Activated naive CD8-positive, alpha-beta T cell (primary cell): ENCODE data around the gene RNMT.
"Not testable (repeated sequence)": the region's sequence is repeated elsewhere in the genome, so short reads cannot be mapped to it uniquely, and the experiment has no call there.

Experiments used
- H3K27ac Mint-ChIP-seq: one replicate; pipeline ENCODE4 v1.8.0; 2021; ENCODE audit warnings: mixed read lengths
- H3K27me3 Mint-ChIP-seq: one replicate; pipeline ENCODE4 v1.8.0; 2021; ENCODE audit warnings: mixed read lengths
- H3K36me3 Mint-ChIP-seq: one replicate; pipeline ENCODE4 v1.8.0; 2021; ENCODE audit warnings: mixed read lengths
- H3K4me1 Mint-ChIP-seq: one replicate; pipeline ENCODE4 v1.8.0; 2021; ENCODE audit warnings: low read depth, mixed read lengths
- H3K4me3 Mint-ChIP-seq: one replicate; pipeline ENCODE4 v1.8.0; 2021; ENCODE audit warnings: mild to moderate bottlenecking, mixed read lengths
- H3K9me3 Mint-ChIP-seq: one replicate; pipeline ENCODE4 v1.8.0; 2021; ENCODE audit warnings: low read depth, mixed read lengths

RNMT gene

GRCh38 chr18:13726232-13726971 lies at the start of gene RNMT, which contains the start of gene FAM210A:
TSS of gene RNMT (plus strand) at chr18:13726673. CDS start at chr18:13731518, 4,845 bp downstream.
TSS of gene FAM210A (minus strand) at chr18:13726558. CDS start at chr18:13682077, 44,481 bp downstream.
- peaks cover 70% of the 10 kb centered on the region for H3K4me1 Mint-ChIP-seq
- H3K27me3 Mint-ChIP-seq, result no peaks in the 10 kb centered on the region
- H3K36me3 Mint-ChIP-seq, result peaks cover 6% of the 10 kb centered on the region
- H3K27ac Mint-ChIP-seq, result peak within 1 kb of the TSS; percentile 90
- peak within 1 kb of the TSS; percentile 97 for H3K4me3 Mint-ChIP-seq
- H3K9me3 Mint-ChIP-seq, result no peaks in the 10 kb centered on the region

DNA sequence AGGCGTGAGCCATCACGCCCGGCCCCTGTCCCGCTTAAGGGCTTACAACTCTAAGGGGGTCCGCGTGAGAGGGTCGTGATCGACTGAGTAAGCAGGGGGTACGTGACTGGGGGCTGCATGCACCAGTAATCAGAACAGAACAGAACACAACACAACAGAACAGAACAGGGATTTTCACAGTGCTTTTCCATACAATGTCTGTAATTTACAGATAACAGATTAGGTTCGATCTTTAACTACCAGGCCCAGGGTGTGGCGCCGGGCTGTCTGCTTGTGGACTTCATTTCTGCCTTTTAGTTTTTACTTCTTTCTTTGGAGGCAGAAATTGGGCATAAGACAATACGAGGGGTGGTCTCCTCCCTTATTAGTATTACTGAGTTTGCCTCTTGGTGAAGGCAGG lies 49.1 kb upstream of the RNMT start:
- not testable (repeated sequence) for H3K27ac Mint-ChIP-seq, H3K9me3 Mint-ChIP-seq, H3K36me3 Mint-ChIP-seq, H3K4me3 Mint-ChIP-seq, H3K27me3 Mint-ChIP-seq
- peaks cover 10% of the 10 kb centered on the region for H3K4me1 Mint-ChIP-seq

- no peaks in the 10 kb centered on the region for H3K9me3 Mint-ChIP-seq
- H3K27ac Mint-ChIP-seq, result no peak overlapping the region
- peaks cover 4% of the 10 kb centered on the region for H3K36me3 Mint-ChIP-seq
- no peaks in the 10 kb centered on the region for H3K27me3 Mint-ChIP-seq
- no peak overlapping the region for H3K4me3 Mint-ChIP-seq
- peaks cover 16% of the 10 kb centered on the region for H3K4me1 Mint-ChIP-seq
These were observed 45.9 kb upstream of the RNMT start for GRCh38 chr18:13680612-13681011.

GRCh38 chr18:13681701-13682100 lies 44.8 kb upstream of the RNMT start:
- Mint-ChIP-seq H3K27ac (no peak overlapping the region), H3K27me3 (no peaks in the 10 kb centered on the region), H3K9me3 (no peaks in the 10 kb centered on the region), H3K4me3 (no peak overlapping the region), H3K4me1 (peaks cover 24% of the 10 kb centered on the region), H3K36me3 (peaks cover 4% of the 10 kb centered on the region)

- Mint-ChIP-seq H3K36me3 (peaks cover 9% of the 10 kb centered on the region), H3K4me1 (peaks cover 29% of the 10 kb centered on the region), H3K4me3 (no peak overlapping the region), H3K27ac (no peak overlapping the region), H3K9me3 (no peaks in the 10 kb centered on the region), H3K27me3 (no peaks in the 10 kb centered on the region)
These were observed 41.9 kb upstream of the RNMT start for GRCh38 chr18:13684546-13684945.

DNA sequence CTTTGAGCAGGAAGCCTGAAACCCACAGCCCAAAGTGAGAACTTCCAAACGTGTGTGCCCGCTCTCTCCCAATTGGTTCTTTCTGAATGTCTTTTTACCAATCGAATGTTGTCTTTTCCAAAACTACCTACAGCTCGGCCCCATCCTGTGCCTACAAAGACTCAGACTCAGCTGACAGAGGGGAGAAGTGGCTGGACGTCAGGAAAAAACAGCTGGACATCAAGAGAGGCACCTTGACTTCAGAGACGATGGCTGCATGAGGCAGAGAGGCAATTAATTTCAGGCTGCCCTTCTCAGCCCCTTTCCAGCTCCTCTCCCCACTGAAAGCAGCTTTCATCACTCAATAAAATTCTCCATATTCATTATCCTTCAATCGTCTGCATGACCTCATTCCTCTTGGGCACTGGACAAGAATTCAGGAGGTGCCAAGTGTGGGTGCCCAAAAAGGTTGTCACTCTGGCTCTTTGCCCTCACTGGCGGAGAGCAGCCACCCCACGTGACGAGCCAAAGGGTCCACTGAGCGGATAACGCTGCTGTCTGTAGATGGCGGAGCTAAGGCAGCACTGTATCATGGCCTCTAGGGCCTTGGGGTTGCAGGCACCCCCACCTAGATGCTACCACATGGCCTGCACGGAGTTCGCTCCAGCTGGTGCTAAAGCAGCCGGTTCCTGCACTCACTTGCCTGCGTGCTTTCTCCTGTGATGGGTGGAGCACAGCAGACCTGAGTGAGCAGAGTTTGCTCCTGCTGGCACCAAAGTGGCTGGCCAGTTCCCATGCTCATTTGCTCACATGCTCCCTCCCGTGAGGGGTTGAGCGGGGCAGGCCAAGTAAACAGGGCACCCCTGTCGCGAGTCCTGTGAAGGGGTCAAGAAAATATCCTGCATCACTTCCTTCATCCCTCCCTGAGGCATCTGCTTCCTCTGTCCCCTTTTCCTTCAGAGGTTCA lies 38.0 kb upstream of the RNMT start:
- Mint-ChIP-seq H3K9me3 (no peaks in the 10 kb centered on the region), H3K36me3 (peaks cover 12% of the 10 kb centered on the region), H3K4me1 (peaks cover 34% of the 10 kb centered on the region), H3K27me3 (no peaks in the 10 kb centered on the region), H3K27ac (no peak overlapping the region), H3K4me3 (no peak overlapping the region)

GRCh38 chr18:13690060-13690459 lies 36.4 kb upstream of the RNMT start:
- Mint-ChIP-seq H3K36me3 (peaks cover 10% of the 10 kb centered on the region), H3K4me1 (peaks cover 33% of the 10 kb centered on the region)
- H3K4me3 Mint-ChIP-seq, H3K27me3 Mint-ChIP-seq, H3K9me3 Mint-ChIP-seq, H3K27ac Mint-ChIP-seq: not testable (repeated sequence)

GRCh38 chr18:13695337-13695736 lies 31.1 kb upstream of the RNMT start:
- H3K4me3 Mint-ChIP-seq, H3K27ac Mint-ChIP-seq, H3K27me3 Mint-ChIP-seq: not testable (repeated sequence)
- H3K9me3 Mint-ChIP-seq, result peaks cover 10% of the 10 kb centered on the region
- peaks cover 19% of the 10 kb centered on the region for H3K4me1 Mint-ChIP-seq
- peaks cover 21% of the 10 kb centered on the region for H3K36me3 Mint-ChIP-seq

GRCh38 chr18:13696961-13697360 lies 29.5 kb upstream of the RNMT start:
- H3K9me3 Mint-ChIP-seq, result peaks cover 10% of the 10 kb centered on the region
- H3K4me3 Mint-ChIP-seq, result no peak overlapping the region
- H3K27ac Mint-ChIP-seq, result no peak overlapping the region
- peaks cover 21% of the 10 kb centered on the region for H3K36me3 Mint-ChIP-seq
- H3K4me1 Mint-ChIP-seq, result peaks cover 15% of the 10 kb centered on the region
- no peaks in the 10 kb centered on the region for H3K27me3 Mint-ChIP-seq

GRCh38 chr18:13700153-13700552 lies 26.3 kb upstream of the RNMT start:
- Mint-ChIP-seq H3K27me3 (no peaks in the 10 kb centered on the region), H3K27ac (no peak overlapping the region), H3K4me3 (no peak overlapping the region), H3K4me1 (peaks cover 5% of the 10 kb centered on the region), H3K9me3 (peaks cover 16% of the 10 kb centered on the region), H3K36me3 (peaks cover 20% of the 10 kb centered on the region)

DNA sequence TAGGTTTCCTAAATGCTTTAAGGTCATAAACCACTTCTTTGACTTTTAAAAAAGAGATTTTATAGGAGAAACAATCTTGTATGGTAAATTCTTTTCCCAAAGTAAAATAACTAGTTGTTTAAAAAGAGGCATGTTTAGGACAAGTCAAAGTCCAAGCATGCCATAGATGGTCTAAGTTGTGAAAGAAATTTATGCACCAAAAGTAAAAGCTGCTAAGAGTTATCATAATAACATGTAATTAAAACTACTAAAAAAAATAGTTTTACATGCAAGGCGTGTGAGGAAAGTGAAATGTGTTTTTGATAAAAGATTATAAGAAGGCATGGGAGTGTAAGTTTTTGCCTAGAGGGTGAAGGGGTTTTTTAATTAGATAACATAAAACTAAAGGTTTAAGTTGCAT lies 22.6 kb upstream of the RNMT start:
- Mint-ChIP-seq H3K27ac (no peak overlapping the region), H3K9me3 (peaks cover 12% of the 10 kb centered on the region), H3K27me3 (no peaks in the 10 kb centered on the region), H3K4me1 (peaks cover 3% of the 10 kb centered on the region), H3K36me3 (peaks cover 17% of the 10 kb centered on the region), H3K4me3 (no peak overlapping the region)

DNA sequence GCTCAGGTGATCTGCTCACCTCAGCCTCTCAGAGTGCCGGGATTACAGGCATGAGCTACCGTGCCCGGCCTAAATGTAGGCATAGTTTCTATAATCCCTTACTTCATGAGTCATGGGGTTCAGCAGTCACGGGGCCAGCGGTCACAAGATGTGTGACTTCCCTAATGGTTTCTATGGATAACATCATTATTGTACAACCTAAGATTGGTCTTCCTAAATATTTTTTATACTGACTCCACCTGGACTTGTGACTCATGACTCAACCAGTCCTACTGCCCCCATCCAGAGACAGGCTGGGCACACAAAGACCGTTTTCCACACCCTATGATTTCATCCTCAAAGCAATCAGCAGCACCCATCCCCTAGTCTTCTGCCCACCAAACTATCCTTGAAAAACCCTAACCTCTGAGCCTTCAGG lies 16.1 kb upstream of the RNMT start:
- H3K27ac Mint-ChIP-seq, result no peak overlapping the region
- H3K9me3 Mint-ChIP-seq, result no peaks in the 10 kb centered on the region
- H3K4me1 Mint-ChIP-seq, result peaks cover 24% of the 10 kb centered on the region
- H3K36me3 Mint-ChIP-seq, result peaks cover 17% of the 10 kb centered on the region
- H3K27me3 Mint-ChIP-seq, result no peaks in the 10 kb centered on the region
- no peak overlapping the region for H3K4me3 Mint-ChIP-seq

GRCh38 chr18:13712400-13713131 lies 13.9 kb upstream of the RNMT start:
- H3K27me3 Mint-ChIP-seq, result no peaks in the 10 kb centered on the region
- H3K9me3 Mint-ChIP-seq, result no peaks in the 10 kb centered on the region
- no peak overlapping the region for H3K4me3 Mint-ChIP-seq
- no peak overlapping the region for H3K27ac Mint-ChIP-seq
- peaks cover 11% of the 10 kb centered on the region for H3K36me3 Mint-ChIP-seq
- peaks cover 35% of the 10 kb centered on the region for H3K4me1 Mint-ChIP-seq

DNA sequence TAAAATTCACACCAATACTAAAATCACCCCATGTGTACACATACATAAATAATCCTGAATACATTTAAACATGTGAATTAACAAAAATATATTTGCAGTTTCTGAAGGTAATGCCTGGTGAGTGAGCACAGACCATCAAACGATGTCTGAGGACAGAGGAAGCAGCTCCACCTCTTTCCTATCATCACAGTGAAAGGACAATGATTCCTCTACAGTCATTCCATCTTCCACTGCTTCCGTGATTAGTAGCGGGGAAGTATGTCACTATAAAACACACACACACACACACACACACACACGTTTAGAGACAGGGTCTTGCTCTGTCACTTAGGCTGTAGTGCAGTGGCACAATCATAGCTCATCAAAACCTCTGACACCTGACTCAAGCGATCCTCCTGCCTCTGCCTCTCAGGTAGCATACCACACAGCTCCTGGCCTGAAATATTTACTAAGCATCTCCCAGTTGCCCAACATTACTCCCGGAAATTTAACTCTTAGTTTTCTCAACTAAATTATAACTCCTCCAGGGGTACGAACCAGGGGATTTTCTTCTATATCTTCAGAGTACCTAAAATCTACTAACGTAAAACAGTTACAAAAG lies 12.9 kb upstream of the RNMT start:
- Mint-ChIP-seq H3K4me1 (peaks cover 35% of the 10 kb centered on the region), H3K27ac (no peak overlapping the region), H3K27me3 (no peaks in the 10 kb centered on the region), H3K9me3 (no peaks in the 10 kb centered on the region), H3K36me3 (peaks cover 15% of the 10 kb centered on the region), H3K4me3 (no peak overlapping the region)
